Stimulated activated CD4-positive, alpha-beta T cell treated with anti-CD3 and anti-CD28 coated beads, Interleukin-4, amount 100 ng/mL, for 48 hours (primary cell): ENCODE measurements around the gene MAD1L1.

ENCODE experiments used
- DNase-seq, 2 donors: peaks; one replicate each; pipeline ENCODE4 v3.0.0-alpha.2; 2020; ENCODE audit warnings: low read depth in 2 of 2

MAD1L1 gene

GRCh38 chr7:2086229-2086628 is 146.5 kb downstream of the MAD1L1 start:
- no peak for DNase-seq

GRCh38 chr7:2085804-2086203 is 146.9 kb downstream of the MAD1L1 start:
- no peak for DNase-seq

- DNase-seq = no peak
Measured at GRCh38 chr7:2084781-2085505, 147.8 kb downstream of the MAD1L1 start.

- no peak for DNase-seq
Measured at GRCh38 chr7:2084331-2084730, 148.4 kb downstream of the MAD1L1 start.

- no peak for DNase-seq
Measured at GRCh38 chr7:2083362-2083761, 149.4 kb downstream of the MAD1L1 start.

GRCh38 chr7:2082139-2082998 is 150.4 kb downstream of the MAD1L1 start:
- DNase-seq = no peak

- no peak for DNase-seq
Measured at GRCh38 chr7:2081526-2082135, 151.1 kb downstream of the MAD1L1 start.

GRCh38 chr7:2080477-2080876 is 152.3 kb downstream of the MAD1L1 start:
- DNase-seq = no peak

- DNase-seq = no peak
Measured at GRCh38 chr7:2080060-2080387, 152.7 kb downstream of the MAD1L1 start.

- no peak for DNase-seq
Measured at GRCh38 chr7:2079332-2080059, 153.2 kb downstream of the MAD1L1 start.

GRCh38 chr7:2078899-2079298 is 153.8 kb downstream of the MAD1L1 start:
- DNase-seq = no peak

GRCh38 chr7:2076649-2077064 is 156.1 kb downstream of the MAD1L1 start:
- no peak for DNase-seq

- no peak for DNase-seq
Measured at GRCh38 chr7:2075811-2076210, 156.9 kb downstream of the MAD1L1 start.

- DNase-seq = no peak
Measured at GRCh38 chr7:2074691-2075090, 158.1 kb downstream of the MAD1L1 start.

GRCh38 chr7:2072798-2073197 is 159.9 kb downstream of the MAD1L1 start:
- no peak for DNase-seq

GRCh38 chr7:2072042-2072441 is 160.7 kb downstream of the MAD1L1 start:
- DNase-seq = no peak

- DNase-seq = no peak
Measured at GRCh38 chr7:2071133-2071832, 161.5 kb downstream of the MAD1L1 start.

- no peak for DNase-seq
Measured at GRCh38 chr7:2070151-2070763, 162.5 kb downstream of the MAD1L1 start.

- no peak for DNase-seq
Measured at GRCh38 chr7:2069472-2069860, 163.3 kb downstream of the MAD1L1 start.

GRCh38 chr7:2068693-2069471 is 163.9 kb downstream of the MAD1L1 start:
- no peak for DNase-seq
